Midbrain (tissue), 1 donor: ENCODE data around the gene METTL3.
"Not testable (repeated sequence)": the region's sequence is repeated elsewhere in the genome, so short reads cannot be mapped to it uniquely, and the experiment has no call there.

Experiments
- DNase-seq: peaks from one replicate; lab custom pipeline; 2025; lab: John Stamatoyannopoulos, UW

The METTL3 gene

GRCh38 chr14:21510735-21511657, at the start of gene METTL3:
Gene METTL3, minus strand, starts transcription at chr14:21511340. Its CDS starts 117 bp downstream, at chr14:21511223.
- peak; percentile 99 for DNase-seq

- no peak for DNase-seq
These were observed 47.6 kb upstream of the METTL3 start for GRCh38 chr14:21558703-21559170.

DNA sequence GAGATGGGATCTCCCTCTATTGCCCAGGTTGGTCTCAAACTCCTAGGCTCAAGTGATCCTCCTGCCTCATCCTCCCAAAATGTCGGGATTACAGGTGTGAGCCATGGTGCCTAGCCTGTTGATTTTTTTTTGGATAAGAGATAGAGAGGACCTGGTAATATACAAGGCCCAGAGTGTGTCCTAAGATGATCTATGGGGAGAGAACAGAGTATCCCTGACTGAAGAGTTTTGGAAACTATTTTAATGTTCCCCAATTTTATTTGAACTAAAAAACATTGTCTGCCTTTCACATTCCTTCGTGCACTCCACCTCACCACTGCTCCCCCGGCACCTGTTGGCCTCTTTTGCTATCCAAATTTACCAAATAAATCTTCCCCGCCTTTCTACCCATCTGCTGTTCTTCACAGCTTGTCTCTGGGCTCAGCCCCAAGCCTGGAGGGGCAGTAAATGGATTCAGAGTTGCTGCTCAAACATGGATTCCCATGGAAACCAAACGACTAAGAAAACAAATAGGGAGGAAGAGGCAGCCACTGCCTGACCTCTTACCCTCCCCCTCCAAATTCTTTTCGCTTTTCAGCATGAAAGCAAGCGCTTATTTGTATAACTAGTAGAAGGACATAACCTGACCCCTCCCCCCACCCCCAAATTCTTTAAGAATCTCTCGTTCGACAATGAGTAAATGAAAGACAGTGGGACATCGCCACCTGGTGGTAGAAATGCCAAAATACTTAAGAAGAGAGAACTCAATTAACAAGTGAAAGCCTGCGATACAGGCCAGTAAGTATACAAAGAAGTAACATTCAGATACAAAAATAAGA, 46.2 kb upstream of the METTL3 start:
- peak; percentile 91 for DNase-seq

GRCh38 chr14:21556378-21557083, 45.4 kb upstream of the METTL3 start:
- DNase-seq = no peak

DNA sequence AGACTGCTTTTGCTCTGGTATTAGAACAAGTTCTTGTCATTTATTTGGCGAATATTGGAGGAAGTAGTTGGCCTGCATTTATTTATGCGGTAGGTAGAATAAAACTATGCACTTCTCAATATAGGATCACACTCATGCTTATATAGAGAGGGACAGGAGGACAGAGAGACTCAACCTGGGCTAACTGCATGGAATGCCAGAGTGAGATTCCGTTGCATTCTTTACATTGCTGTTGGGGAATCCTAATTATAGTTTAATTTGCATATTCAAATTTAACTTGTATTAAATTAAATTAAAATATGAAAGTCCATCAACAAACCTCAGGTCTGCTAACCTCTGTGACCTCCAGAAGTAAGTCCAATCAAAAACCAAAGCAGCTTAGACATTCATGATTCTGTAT, 42.1 kb upstream of the METTL3 start:
- no peak for DNase-seq

DNA sequence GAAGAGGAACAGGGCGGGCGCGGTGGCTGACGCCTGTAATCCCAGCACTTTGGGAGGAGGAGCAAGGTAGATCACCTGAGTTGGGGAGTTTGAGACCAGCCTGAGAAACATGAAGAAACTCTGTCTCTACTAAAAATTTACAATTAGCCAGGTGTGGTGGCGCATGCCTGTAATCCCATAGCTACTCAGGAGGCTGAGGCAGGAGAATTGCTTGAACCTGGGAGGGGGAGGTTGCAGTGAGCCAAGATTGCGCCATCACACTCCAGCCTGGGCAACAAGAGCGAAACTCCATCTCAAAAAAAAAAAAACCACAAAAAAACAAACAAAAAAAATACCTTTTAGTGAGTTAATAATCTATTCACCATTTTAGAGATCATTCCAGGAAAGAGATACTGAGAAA, 33.4 kb upstream of the METTL3 start:
- DNase-seq = not testable (repeated sequence)

DNA sequence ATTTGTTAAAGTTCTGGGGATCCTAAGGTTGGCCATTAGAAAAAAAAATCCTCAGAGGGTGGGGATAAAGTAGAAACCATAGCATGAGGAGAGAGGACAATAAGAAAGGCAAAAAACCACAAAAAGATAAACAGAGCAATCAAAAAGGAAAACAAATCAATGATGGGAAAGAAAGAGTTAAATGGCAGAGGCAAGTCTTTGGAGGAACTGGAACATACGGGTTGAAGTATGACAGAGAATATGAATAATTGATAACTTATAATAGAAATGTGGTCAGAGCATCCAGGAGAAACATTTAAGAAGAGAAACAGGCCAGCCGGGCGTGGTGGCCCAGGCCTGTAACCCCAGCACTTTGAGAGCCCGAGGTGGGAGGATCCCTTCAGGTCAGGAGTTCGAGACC, 32.8 kb upstream of the METTL3 start:
- no peak for DNase-seq

GRCh38 chr14:21543521-21543960, 32.4 kb upstream of the METTL3 start:
- no peak for DNase-seq

DNA sequence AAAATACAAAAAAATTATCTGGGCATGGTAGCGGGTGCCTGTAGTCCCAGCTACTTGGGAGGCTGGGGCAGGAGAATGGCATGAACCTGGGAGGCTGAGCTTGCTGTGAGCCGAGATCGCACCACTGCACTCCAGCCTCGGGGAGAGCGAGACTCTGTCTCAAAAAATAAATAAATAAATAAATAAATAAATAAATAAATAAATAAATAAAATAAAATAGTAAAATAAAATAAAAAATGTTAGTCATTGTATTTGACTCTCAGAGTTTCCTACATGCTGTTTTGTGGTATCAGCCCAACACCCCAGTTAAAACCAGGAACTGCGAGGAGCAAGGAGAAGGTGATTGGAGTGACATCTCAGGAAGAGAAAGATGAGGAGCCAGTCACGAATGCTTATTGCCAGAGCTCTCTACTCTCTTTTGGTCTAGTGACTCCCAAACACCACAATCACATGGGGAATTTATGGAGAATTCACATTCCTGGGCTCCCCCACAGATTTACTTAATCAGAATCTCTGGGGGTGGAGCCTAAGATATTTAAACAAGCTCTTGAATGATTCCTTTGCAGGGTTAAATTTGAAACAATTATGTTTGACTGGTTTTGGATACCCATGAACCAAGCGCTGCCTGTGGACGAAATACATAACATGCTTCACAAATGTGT, 30.4 kb upstream of the METTL3 start:
- DNase-seq = no peak

GRCh38 chr14:21539189-21539940, 28.2 kb upstream of the METTL3 start:
- no peak for DNase-seq

- DNase-seq = no peak
These were observed 25.9 kb upstream of the METTL3 start for GRCh38 chr14:21537090-21537424.

- DNase-seq = no peak
These were observed 25.4 kb upstream of the METTL3 start for GRCh38 chr14:21536418-21537089.

GRCh38 chr14:21535545-21536417, 24.6 kb upstream of the METTL3 start:
- DNase-seq = no peak

DNA sequence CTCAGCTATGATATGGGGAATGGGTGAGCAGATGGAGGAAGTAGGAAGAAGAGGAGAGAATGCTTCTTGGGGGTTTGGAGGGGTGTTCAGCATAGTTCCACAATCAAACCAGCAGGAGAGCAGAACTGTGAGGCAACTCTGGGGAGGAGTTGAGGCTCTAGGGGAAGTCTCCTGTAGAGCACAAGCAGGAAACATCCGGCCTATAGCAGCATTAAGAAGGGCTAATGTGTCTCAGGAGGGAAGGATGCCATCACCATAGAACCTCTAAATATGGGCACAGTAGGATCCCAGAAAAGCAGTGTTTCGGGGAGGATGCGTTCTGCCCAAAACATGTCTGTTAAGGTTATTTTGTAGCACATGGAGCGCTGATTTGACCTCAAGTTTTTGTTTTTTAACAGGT, 23.4 kb upstream of the METTL3 start:
- DNase-seq = no peak

DNA sequence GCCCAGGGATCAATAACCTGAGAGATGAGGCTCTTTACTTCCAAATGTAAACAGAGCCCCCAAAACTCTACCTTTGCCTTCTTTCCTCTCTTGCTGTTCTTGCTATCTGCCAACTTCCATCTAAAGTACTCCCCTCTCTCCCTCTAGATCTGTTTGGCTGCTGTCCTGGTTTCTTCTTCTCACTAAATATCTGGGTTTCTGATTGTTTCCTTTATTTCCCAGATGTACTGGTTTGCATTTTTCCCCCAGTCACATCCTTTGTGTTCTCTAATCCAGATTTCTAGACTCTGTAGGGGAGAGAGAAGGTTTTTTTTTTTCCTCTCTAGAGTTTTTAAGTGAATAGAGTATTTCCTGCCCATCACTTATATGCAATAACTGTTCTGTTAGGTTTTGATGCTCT, 22.2 kb upstream of the METTL3 start:
- no peak for DNase-seq

DNA sequence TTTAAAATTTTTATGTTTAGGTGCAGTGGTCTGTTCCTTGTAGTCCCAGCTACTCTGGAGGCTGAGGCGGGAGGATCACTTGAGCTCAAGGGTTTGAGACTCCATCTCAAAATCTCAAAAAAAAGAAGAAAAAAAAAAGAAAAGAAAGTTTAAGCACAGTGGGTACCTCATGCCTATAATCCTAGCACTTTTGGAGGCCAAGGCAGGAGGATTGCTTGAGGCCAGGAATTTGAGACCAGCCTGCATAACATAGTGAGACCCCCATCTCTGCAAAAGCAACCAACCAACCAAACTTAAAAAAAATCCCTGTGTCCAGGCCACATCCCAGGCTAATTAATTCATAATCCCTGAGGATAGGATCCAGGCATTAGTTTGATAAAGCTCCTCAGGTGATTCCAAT, 18.4 kb upstream of the METTL3 start:
- no peak for DNase-seq

GRCh38 chr14:21528381-21529348, 17.5 kb upstream of the METTL3 start:
- no peak for DNase-seq

GRCh38 chr14:21527318-21527679, 16.2 kb upstream of the METTL3 start:
- no peak for DNase-seq
